K562 (cell line): ENCODE data around the gene DHDDS. TPM values are rescaled to one million over a fixed set of nuclear protein-coding genes. Genes with fewer than 3 reads are reported as not detected.

Source experiments
- ATAC-seq: fragments of 200-7000 bp; cut with Tn5 transposase; 3 replicates; pipeline ENCODE4 v1.9.1; 2020; ENCODE audit warnings: moderate library complexity
- BruUV-seq: library from RNA; stranded (reverse); fragments of 400-500 nt; replicated peaks from 2 replicates; lab custom pipeline; 2021; lab: Mats Ljungman, UMichigan
- CTCF ChIA-PET: fragments of 300-600 bp; formaldehyde crosslinking; extraction: SDS; loops from one replicate; lab custom pipeline; 2021; ENCODE audit warnings: low intra/inter-chr PET ratio; lab: Yijun Ruan, JAX
- POLR2A ChIA-PET: fragments of 300-600, 350-650 bp; sonication (Branson Sonifier 250); formaldehyde crosslinking; extraction: SDS; loops from one replicate; lab custom pipeline; 2021; ENCODE audit warnings: antibody characterized with exemption, inconsistent platforms; lab: Yijun Ruan, JAX
- DNase-seq, 4 experiments: peaks; one replicate each; pipeline versions ENCODE4 v3.0.0 to v3.0.0-alpha.2; 2011 to 2018; ENCODE audit warnings: low spot score in 3 of 4, mixed read lengths in 3 of 4; ENCODE audit errors: extremely low read depth in 1 of 4
- FAIRE-seq: peaks from 2 replicates; lab custom pipeline; 2011; peaks lifted over from hg19 to GRCh38; lab: Jason Lieb, UNC
- H2AFZ ChIP-seq: 2 replicates; pipeline ENCODE4 v1.6.0; 2011; ENCODE audit warnings: low read depth, low read length, control low read depth, inconsistent platforms
- H3K27ac ChIP-seq: fragments of 200-600 bp; 3 replicates; pipeline ENCODE4 v1.8.0; 2011; ENCODE audit warnings: low read depth, mild to moderate bottlenecking, control low read depth, inconsistent platforms, low read length, moderate library complexity, mixed read lengths; ENCODE audit errors: extremely low read depth
- H3K27me3 ChIP-seq, 2 experiments: fragments of 300-600 bp in 1 of 2; 2 replicates in 1 of 2; 3 replicates in 1 of 2; pipeline versions ENCODE4 v1.6.0 to v1.8.0; 2011; ENCODE audit warnings: inconsistent platforms in 2 of 2, low read length in 2 of 2, mild to moderate bottlenecking in 1 of 2, mixed read lengths in 1 of 2, moderate library complexity in 1 of 2; ENCODE audit not compliant: control insufficient read depth in 2 of 2, insufficient read depth in 2 of 2
- H3K36me3 ChIP-seq: fragments of 300-600 bp; 3 replicates; pipeline ENCODE4 v1.8.0; 2011; ENCODE audit warnings: mild to moderate bottlenecking, low read length, inconsistent platforms; ENCODE audit not compliant: control insufficient read depth, insufficient read depth
- H3K4me1 ChIP-seq, 2 experiments: fragments of 200-600 bp in 1 of 2; replicated peaks in 1 of 2; 2 replicates in 1 of 2; 3 replicates in 1 of 2; pipeline versions ENCODE4 v1.5.1 to v1.8.0; 2011; ENCODE audit warnings: inconsistent platforms in 2 of 2, low read length in 2 of 2, mild to moderate bottlenecking in 1 of 2, mixed read lengths in 1 of 2, moderate library complexity in 1 of 2; ENCODE audit not compliant: control insufficient read depth in 2 of 2, insufficient read depth in 2 of 2
- H3K4me2 ChIP-seq: 2 replicates; pipeline ENCODE4 v1.6.1; 2011; ENCODE audit warnings: low read length, control low read depth, inconsistent platforms, mixed read lengths; ENCODE audit not compliant: insufficient read depth
- H3K4me3 ChIP-seq: fragments of 200-600 bp; sonication (generic), shearing (Covaris generic); 2 replicates; pipeline ENCODE4 v1.5.1; 2016; ENCODE audit warnings: control low read depth, inconsistent platforms
- H3K79me2 ChIP-seq: fragments of 200-600 bp; 3 replicates; pipeline ENCODE4 v1.8.0; 2011; ENCODE audit warnings: low read length, inconsistent platforms; ENCODE audit not compliant: control insufficient read depth, insufficient read depth
- H3K9ac ChIP-seq, 2 experiments: 2 replicates each; pipeline versions ENCODE4 v1.6.0 to v1.6.1; 2011; ENCODE audit warnings: low read depth in 2 of 2, low read length in 2 of 2, control low read depth in 1 of 2, inconsistent platforms in 1 of 2, mild to moderate bottlenecking in 1 of 2, mixed read lengths in 1 of 2; ENCODE audit not compliant: insufficient read depth in 1 of 2
- H3K9me1 ChIP-seq: one replicate; pipeline ENCODE4 v1.6.0; 2011; ENCODE audit warnings: inconsistent platforms, mild to moderate bottlenecking, low read length, moderate library complexity; ENCODE audit not compliant: control insufficient read depth, insufficient read depth
- H3K9me3 ChIP-seq: replicated peaks from 2 replicates; pipeline ENCODE4 v1.5.1; 2011; ENCODE audit warnings: low read depth, low read length, inconsistent platforms; ENCODE audit not compliant: control insufficient read depth, insufficient read depth
- H4K20me1 ChIP-seq: replicated peaks from 2 replicates; pipeline ENCODE4 v1.6.1; 2011; ENCODE audit warnings: low read length, inconsistent platforms, mixed read lengths; ENCODE audit not compliant: control insufficient read depth, insufficient read depth
- BHLHE40 ChIP-seq: IDR thresholded peaks from 2 replicates; pipeline ENCODE4 v1.6.1; 2011; ENCODE audit warnings: low read length, improper control_type of control experiment
- DMBX1 ChIP-seq: fragments of 250-450 bp; sonication (Bioruptor Pico); IDR thresholded peaks from 2 replicates; pipeline ENCODE4 v1.8.0; 2022; ENCODE audit warnings: inconsistent platforms, mild to moderate bottlenecking, moderate library complexity, borderline replicate concordance
- E2F3 ChIP-seq: fragments of 250-450 bp; sonication (Bioruptor Pico); IDR thresholded peaks from 2 replicates; pipeline ENCODE4 v1.4.0; 2020; ENCODE audit warnings: mild to moderate bottlenecking
- ETS2 ChIP-seq: IDR thresholded peaks from 2 replicates; pipeline ENCODE4 v1.6.1; 2016; ENCODE audit warnings: borderline replicate concordance, missing genetic modification characterization, mild to moderate bottlenecking, moderate library complexity, missing compliant biosample characterization; ENCODE audit not compliant: poor library complexity, severe bottlenecking
- ILK ChIP-seq: fragments of 450-650 bp; IDR thresholded peaks from 2 replicates; pipeline ENCODE4 v1.6.1; 2016; ENCODE audit warnings: missing genetic modification characterization, low read depth, mild to moderate bottlenecking, missing compliant biosample characterization, moderate library complexity, borderline replicate concordance
- NFIC ChIP-seq: fragments of 450-650 bp; IDR thresholded peaks from 2 replicates; pipeline ENCODE4 v1.6.1; 2017; ENCODE audit warnings: mild to moderate bottlenecking, inconsistent platforms
- TAL1 ChIP-seq: fragments of 450-650 bp; IDR thresholded peaks from 2 replicates; pipeline ENCODE4 v1.6.1; 2016; ENCODE audit warnings: mild to moderate bottlenecking
- ZC3H4 ChIP-seq: sonication (generic); formaldehyde crosslinking; IDR thresholded peaks from 2 replicates; pipeline ENCODE4 v1.9.0; 2021; ENCODE audit warnings: missing genetic modification reagents, borderline replicate concordance
- ZNF212 ChIP-seq: fragments of 450-650 bp; formaldehyde crosslinking; IDR thresholded peaks from 2 replicates; pipeline ENCODE4 v1.4.0; 2020; ENCODE audit warnings: mild to moderate bottlenecking
- ZNF444 ChIP-seq: fragments of 250-450 bp; sonication (Bioruptor Pico); IDR thresholded peaks from 2 replicates; pipeline ENCODE4 v1.4.0; 2020; ENCODE audit warnings: mild to moderate bottlenecking, moderate library complexity
- ZNF75A ChIP-seq: fragments of 450-650 bp; formaldehyde crosslinking; IDR thresholded peaks from 2 replicates; pipeline ENCODE4 v1.4.0; 2020; ENCODE audit warnings: mild to moderate bottlenecking
- WGBS: fragments of 100-300 bp; shearing (Covaris generic); methylation state at CpG from one replicate; pipeline ENCODE4 v1.1.6; 2016; ENCODE audit warnings: low coverage, mixed read lengths; ENCODE audit not compliant: insufficient coverage; ENCODE audit errors: missing lambda C conversion rate; 5-methylcytosine and 5-hydroxymethylcytosine counted together
- in situ Hi-C: fragments of 300-500 bp; cut with MboI; formaldehyde crosslinking; loops from 4 replicates; pipeline ENCODE4 v1.15.0; 2018; ENCODE audit warnings: inconsistent platforms, mixed read lengths
- intact Hi-C: fragments of 100-400 bp; cut with micrococcal nuclease; formaldehyde crosslinking; loops from 2 replicates; pipeline ENCODE4 v1.14.2; 2022
- polyA plus RNA-seq, 8 experiments: library from polyadenylated mRNA; depleted of rRNA in 4 of 8; stranded (reverse) in 5 of 8; unstranded in 3 of 8; fragments of >200 nt; fragmentation: Nextera tagmentation in 2 of 8; fragmentation: Illumina TruSeq in 1 of 8; extraction: Ambion mirVana in 2 of 8; extraction: Trizol in 1 of 8; gene quantifications; 2 replicates each; pipeline versions ENCODE4 v1.2.1 to v1.2.3, GENCODE V29; 2011 to 2014; ENCODE audit warnings: inconsistent platforms in 1 of 8, missing spikeins in 1 of 8
- total RNA-seq, 7 experiments: library from RNA; depleted of rRNA in 6 of 7; stranded (reverse); fragments of >200 nt in 6 of 7; fragmentation: Illumina TruSeq in 2 of 7; extraction: Trizol in 2 of 7; gene quantifications; 2 replicates each; pipeline versions ENCODE4 v1.2.1 to v1.2.3, GENCODE V29; 2011 to 2021; ENCODE audit warnings: low replicate concordance in 1 of 7
- TF ChIP-seq, protein P1 (sequence below): sonication (generic); formaldehyde crosslinking; IDR thresholded peaks from 2 replicates; pipeline ENCODE4 v1.8.0; 2022; ENCODE audit warnings: mild to moderate bottlenecking, missing genetic modification reagents

Gene DHDDS
- total and polyA plus RNA-seq, 9 of the 15 experiments (the other 6 are each of a cell fraction or from before 2014, with no cell fraction given): 33.3 to 55.0 (median 44.3) TPM

DNA sequence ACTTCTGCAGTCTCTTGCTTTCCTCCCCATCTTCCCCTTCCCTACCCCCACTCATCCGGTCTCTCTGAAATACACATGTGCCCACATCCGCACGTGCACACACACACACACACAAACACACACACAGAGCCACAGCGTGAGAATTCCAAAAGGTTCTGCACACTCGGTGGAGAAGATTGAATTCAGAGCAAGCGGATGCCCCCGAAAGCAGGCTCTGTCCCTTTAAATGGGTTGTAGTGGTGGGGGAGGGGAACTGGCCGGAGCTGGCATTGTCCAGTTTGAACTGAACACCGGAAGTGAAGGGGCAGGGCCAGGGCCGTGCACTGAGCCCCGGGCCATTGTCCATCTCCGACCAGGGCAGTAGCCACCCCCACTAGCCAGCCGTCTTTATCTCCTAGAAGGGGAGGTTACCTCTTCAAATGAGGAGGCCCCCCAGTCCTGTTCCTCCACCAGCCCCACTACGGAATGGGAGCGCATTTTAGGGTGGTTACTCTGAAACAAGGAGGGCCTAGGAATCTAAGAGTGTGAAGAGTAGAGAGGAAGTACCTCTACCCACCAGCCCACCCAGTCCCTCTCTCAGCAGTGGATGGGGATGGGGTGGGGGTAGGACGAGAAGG is 22.8 kb upstream of the DHDDS start:
- ATAC-seq: peak; percentile 78
- peak in 2 of 4 experiments; percentile 28 to 66 for DNase-seq
- Histone ChIP-seq H3K9me3 (no peaks in the 10 kb centered on the region), H2AFZ (no peak overlapping the region), H4K20me1 (peaks cover 5% of the 10 kb centered on the region; the same call in 1 of the 2 replicates), H3K9me1 (no peaks in the 10 kb centered on the region), H3K79me2 (no peaks in the 10 kb centered on the region), H3K4me2 (0 out of 2 replicates have a peak overlapping the region, but pooled peaks have one; percentile 12), H3K27ac (no peak overlapping the region), H3K9ac (peak overlapping the region in 1 of 2 experiments; percentile 20; a peak in 1 of 4 replicates), H3K27me3 (peaks cover 4 to 6% of the 10 kb centered on the region in 2 experiments; a peak in 4 of 5 replicates), H3K4me1 (peaks cover 12 to 39% of the 10 kb centered on the region in 2 experiments; a peak in 4 of 5 replicates), H3K36me3 (no peaks in the 10 kb centered on the region), H3K4me3 (no peak overlapping the region; the same call in 1 of the 2 replicates)
- POLR2A ChIA-PET: interaction anchor here (0.8 to 0.9 kb wide), 2 partner anchors 21 to 121 kb away, joined by 3 read pairs; no protein-coding TSS in a partner anchor
- WGBS: 14% methylated on average over 16 of the region's 16 CpGs
- intact Hi-C loops: no loop called here
- CTCF ChIA-PET: interaction anchor here (0.6 kb wide), 1 partner anchor 485 kb away, joined by 5 read pairs; no protein-coding TSS in a partner anchor
- in situ Hi-C loops: no loop called here
- no TSS peak for BruUV-seq
- FAIRE-seq: no peak
- TF ChIP-seq E2F3 (CRISPR knock-in tag): no peak
- TF ChIP-seq BHLHE40: peak; percentile 48; the same call in 1 of the 2 replicates
- TF ChIP-seq ZNF444 (CRISPR knock-in tag): no peak
- TF ChIP-seq, protein P1, sequence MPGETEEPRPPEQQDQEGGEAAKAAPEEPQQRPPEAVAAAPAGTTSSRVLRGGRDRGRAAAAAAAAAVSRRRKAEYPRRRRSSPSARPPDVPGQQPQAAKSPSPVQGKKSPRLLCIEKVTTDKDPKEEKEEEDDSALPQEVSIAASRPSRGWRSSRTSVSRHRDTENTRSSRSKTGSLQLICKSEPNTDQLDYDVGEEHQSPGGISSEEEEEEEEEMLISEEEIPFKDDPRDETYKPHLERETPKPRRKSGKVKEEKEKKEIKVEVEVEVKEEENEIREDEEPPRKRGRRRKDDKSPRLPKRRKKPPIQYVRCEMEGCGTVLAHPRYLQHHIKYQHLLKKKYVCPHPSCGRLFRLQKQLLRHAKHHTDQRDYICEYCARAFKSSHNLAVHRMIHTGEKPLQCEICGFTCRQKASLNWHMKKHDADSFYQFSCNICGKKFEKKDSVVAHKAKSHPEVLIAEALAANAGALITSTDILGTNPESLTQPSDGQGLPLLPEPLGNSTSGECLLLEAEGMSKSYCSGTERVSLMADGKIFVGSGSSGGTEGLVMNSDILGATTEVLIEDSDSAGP (CRISPR knock-in tag): peak; percentile 90
- no peak for TF ChIP-seq ZNF75A
- TF ChIP-seq ETS2: no peak
- no peak for TF ChIP-seq ZNF212 (CRISPR knock-in tag)
- TF ChIP-seq DMBX1 (CRISPR knock-in tag): no peak
- TF ChIP-seq ILK (tag): no peak
- no peak for TF ChIP-seq TAL1
- no peak for TF ChIP-seq NFIC
- no peak for TF ChIP-seq ZC3H4
